ENCODE results near the gene CSNK2A1. TPM values are rescaled to one million over a fixed set of nuclear protein-coding genes. Genes with fewer than 3 reads are reported as not detected.

CSNK2A1 gene
- total and polyA plus RNA-seq, 11 donors, result 30.3 to 136 (median 119) TPM

DNA sequence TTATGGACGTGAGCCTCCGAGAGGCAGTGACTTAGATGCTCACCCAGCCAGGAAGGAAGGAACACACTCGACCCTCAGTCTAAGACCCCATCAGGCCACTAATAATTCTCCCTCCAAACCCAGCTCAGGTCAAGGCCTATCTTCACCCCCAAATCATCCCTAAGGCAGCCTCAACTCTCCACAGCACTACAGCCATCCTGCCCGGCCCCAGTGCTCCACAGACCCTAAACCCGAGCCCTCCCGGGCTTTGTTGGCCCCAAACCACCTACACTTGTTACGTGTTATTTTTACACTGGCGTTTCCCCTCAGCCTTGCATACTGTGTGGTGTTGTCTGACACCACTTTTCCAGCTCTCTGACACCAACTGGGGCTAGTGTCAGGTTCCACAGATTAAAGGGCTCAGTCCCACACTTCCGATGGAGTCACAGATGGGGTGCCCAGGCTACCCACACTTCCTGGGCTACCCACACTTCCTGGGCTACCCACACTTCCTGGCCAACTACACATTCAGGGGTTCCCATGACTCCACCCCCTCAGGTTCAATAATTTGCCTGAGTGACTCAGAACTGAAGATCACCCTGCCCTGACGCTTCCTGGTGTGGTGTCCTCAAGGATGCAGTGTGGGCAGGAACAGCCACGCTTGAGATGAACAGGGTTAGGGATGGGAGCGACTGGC lies 110.2 kb downstream of the CSNK2A1 start:
- WGBS, 4 donors, result 67 to 78% (median 73%) methylated on average over 12 of the region's 12 CpGs
- TF ChIP-seq, protein P1, sequence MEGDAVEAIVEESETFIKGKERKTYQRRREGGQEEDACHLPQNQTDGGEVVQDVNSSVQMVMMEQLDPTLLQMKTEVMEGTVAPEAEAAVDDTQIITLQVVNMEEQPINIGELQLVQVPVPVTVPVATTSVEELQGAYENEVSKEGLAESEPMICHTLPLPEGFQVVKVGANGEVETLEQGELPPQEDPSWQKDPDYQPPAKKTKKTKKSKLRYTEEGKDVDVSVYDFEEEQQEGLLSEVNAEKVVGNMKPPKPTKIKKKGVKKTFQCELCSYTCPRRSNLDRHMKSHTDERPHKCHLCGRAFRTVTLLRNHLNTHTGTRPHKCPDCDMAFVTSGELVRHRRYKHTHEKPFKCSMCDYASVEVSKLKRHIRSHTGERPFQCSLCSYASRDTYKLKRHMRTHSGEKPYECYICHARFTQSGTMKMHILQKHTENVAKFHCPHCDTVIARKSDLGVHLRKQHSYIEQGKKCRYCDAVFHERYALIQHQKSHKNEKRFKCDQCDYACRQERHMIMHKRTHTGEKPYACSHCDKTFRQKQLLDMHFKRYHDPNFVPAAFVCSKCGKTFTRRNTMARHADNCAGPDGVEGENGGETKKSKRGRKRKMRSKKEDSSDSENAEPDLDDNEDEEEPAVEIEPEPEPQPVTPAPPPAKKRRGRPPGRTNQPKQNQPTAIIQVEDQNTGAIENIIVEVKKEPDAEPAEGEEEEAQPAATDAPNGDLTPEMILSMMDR (IDR thresholded peaks at IDR 0.05), result no peak
- no peaks in the 10 kb centered on the region for H3K27me3 ChIP-seq
- H3K4me1 ChIP-seq, result peaks cover 0 to 26% (median 5%) of the 10 kb centered on the region in 12 donors
- H3K36me3 ChIP-seq, result peaks cover 6 to 92% (median 80%) of the 10 kb centered on the region in 9 donors
- peak overlapping the region in 4 of 12 donors; percentile 22 to 55 (median 26) for H3K27ac ChIP-seq
- ATAC-seq (peak in 3 of 4 donors; percentile 7 to 13 (median 7)), DNase-seq (no peak)
- no peak overlapping the region for H3K4me3 ChIP-seq
- intact Hi-C loops (cut with DNase I), result loop anchor here in 2 of 10 donors (5.0 kb wide), 2 partner anchors 44 to 81 kb away; no protein-coding TSS in a partner anchor
- no peaks in the 10 kb centered on the region for H3K9me3 ChIP-seq

DNA sequence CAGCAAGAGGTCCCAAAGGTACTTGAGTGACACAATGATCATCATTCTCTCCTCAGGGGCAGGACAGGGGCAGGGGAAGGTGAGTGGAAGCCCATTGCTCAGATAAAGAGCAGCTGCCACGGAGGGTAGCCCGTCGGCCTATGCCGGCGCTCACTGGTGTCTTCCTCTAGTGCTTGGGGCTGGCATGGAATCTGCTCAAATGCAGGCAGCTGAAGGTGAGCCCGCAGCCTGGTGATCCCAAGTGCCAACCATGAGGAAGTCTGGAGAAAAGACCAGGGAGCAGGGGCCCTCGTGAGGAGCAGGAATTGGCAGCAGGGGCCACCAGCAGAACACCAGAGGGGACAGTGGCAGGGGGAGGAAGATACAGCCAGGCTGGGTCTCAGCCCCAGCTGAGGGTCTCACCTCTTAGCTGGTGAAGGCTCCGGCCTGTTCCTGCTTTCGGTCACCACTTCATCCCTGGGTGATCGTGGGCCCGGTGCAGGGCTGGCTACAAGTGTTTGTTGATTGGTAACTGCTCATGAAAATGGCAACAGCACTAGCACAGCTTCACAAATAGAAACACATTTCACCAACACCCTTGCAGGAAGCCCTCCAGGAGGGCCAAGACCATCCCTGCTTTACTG lies 110.8 kb downstream of the CSNK2A1 start:
- TF ChIP-seq, protein P1 (IDR thresholded peaks at IDR 0.05), result no peak
- TF ChIP-seq POLR2A (IDR thresholded peaks at IDR 0.05), result no peak
- Histone ChIP-seq H3K27ac (peak overlapping the region in 4 of 12 donors; percentile 22 to 55 (median 26)), H3K27me3 (no peaks in the 10 kb centered on the region), H3K9me3 (no peaks in the 10 kb centered on the region), H3K4me1 (peaks cover 0 to 22% (median 4%) of the 10 kb centered on the region in 12 donors), H3K4me3 (no peak overlapping the region), H3K36me3 (peaks cover 6 to 92% (median 80%) of the 10 kb centered on the region in 9 donors)
- ATAC-seq, result peak in 3 of 4 donors; percentile 7 to 30 (median 24)
- no peak for DNase-seq
- 72 to 84% (median 82%) methylated on average over 11 of the region's 11 CpGs for WGBS, 4 donors
- intact Hi-C loops (cut with DNase I), result loop anchor here in 2 of 10 donors (5.0 kb wide), 2 partner anchors 45 to 80 kb away; no protein-coding TSS in a partner anchor

DNA sequence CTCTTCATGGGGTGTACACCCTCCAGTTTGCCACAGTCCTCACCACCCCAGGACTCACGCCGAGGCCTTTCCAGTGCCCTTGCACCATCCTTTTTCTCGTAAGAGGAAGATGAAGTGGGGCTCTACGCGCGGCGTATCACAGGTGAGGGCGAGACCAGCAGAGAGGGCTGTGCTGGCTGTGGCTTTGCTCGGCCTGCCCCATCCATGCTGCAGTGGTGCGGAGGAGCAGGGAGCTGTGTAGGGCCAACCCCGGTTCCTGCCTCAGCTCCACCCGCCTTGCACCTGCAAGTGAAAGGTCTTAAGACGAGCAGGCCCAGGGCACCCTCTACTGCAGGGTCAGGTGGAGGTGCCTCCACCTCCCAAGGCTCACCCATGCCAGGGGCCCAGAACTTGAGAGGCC lies 111.4 kb downstream of the CSNK2A1 start:
- Histone ChIP-seq H3K36me3 (peaks cover 6 to 92% (median 80%) of the 10 kb centered on the region in 9 donors), H3K4me1 (peaks cover 0 to 22% (median 3%) of the 10 kb centered on the region in 12 donors), H3K9me3 (no peaks in the 10 kb centered on the region), H3K27me3 (no peaks in the 10 kb centered on the region), H3K4me3 (no peak overlapping the region), H3K27ac (peak overlapping the region in 2 of 12 donors; percentile 20 to 22)
- DNase-seq (no peak), ATAC-seq (peak in 2 of 4 donors; percentile 3)
- no peak for TF ChIP-seq POLR2A (IDR thresholded peaks at IDR 0.05)
- TF ChIP-seq, protein P1 (IDR thresholded peaks at IDR 0.05), result no peak
- intact Hi-C loops (cut with DNase I), result loop anchor here in 2 of 10 donors (5.0 kb wide), 2 partner anchors 45 to 80 kb away; no protein-coding TSS in a partner anchor
- WGBS, 4 donors, result 89 to 99% (median 93%) methylated on average over 7 to 13 of the region's 13 CpGs
